ENCODE results near the gene CYLD.

The CYLD gene

GRCh38 chr16:50796829-50797228 lies 54.9 kb downstream of the CYLD start:
- Histone ChIP-seq H3K9me3 (ENCODE audit: control insufficient read depth in 1 of 2, low read length in 2 of 2) (no peaks in the 10 kb centered on the region), H3K27ac (ENCODE audit: low read length) (no peak overlapping the region), H3K4me3 (ENCODE audit: low read depth in 1 of 2, low read length in 2 of 2) (no peak overlapping the region), H3K4me1 (ENCODE audit: control insufficient read depth in 1 of 2, insufficient read depth in 2 of 2, low read length in 2 of 2) (no peaks in the 10 kb centered on the region), H3K27me3 (ENCODE audit: low read depth, low read length) (no peaks in the 10 kb centered on the region), H3K36me3 (ENCODE audit: control insufficient read depth in 1 of 2, insufficient read depth in 2 of 2, low read length in 2 of 2) (peaks cover 41 to 51% of the 10 kb centered on the region in 2 donors)

GRCh38 chr16:50797456-50797855 lies 55.6 kb downstream of the CYLD start:
- no peak overlapping the region for H3K4me3 ChIP-seq (ENCODE audit: low read depth in 1 of 2, low read length in 2 of 2)
- H3K4me1 ChIP-seq (ENCODE audit: control insufficient read depth in 1 of 2, insufficient read depth in 2 of 2, low read length in 2 of 2), result no peaks in the 10 kb centered on the region
- peaks cover 37 to 51% of the 10 kb centered on the region in 2 donors for H3K36me3 ChIP-seq (ENCODE audit: control insufficient read depth in 1 of 2, insufficient read depth in 2 of 2, low read length in 2 of 2)
- no peaks in the 10 kb centered on the region for H3K9me3 ChIP-seq (ENCODE audit: control insufficient read depth in 1 of 2, low read length in 2 of 2)
- no peaks in the 10 kb centered on the region for H3K27me3 ChIP-seq (ENCODE audit: low read depth, low read length)
- H3K27ac ChIP-seq (ENCODE audit: low read length), result no peak overlapping the region

- H3K27ac ChIP-seq (ENCODE audit: low read length), result no peak overlapping the region
- H3K9me3 ChIP-seq (ENCODE audit: control insufficient read depth in 1 of 2, low read length in 2 of 2), result no peaks in the 10 kb centered on the region
- peaks cover 28 to 30% of the 10 kb centered on the region in 2 donors for H3K36me3 ChIP-seq (ENCODE audit: control insufficient read depth in 1 of 2, insufficient read depth in 2 of 2, low read length in 2 of 2)
- H3K4me3 ChIP-seq (ENCODE audit: low read depth in 1 of 2, low read length in 2 of 2), result no peak overlapping the region
- no peaks in the 10 kb centered on the region for H3K4me1 ChIP-seq (ENCODE audit: control insufficient read depth in 1 of 2, insufficient read depth in 2 of 2, low read length in 2 of 2)
- no peaks in the 10 kb centered on the region for H3K27me3 ChIP-seq (ENCODE audit: low read depth, low read length)
Measured at GRCh38 chr16:50800074-50800473, 58.2 kb downstream of the CYLD start.

- Histone ChIP-seq H3K27ac (ENCODE audit: low read length) (no peak overlapping the region), H3K36me3 (ENCODE audit: control insufficient read depth in 1 of 2, insufficient read depth in 2 of 2, low read length in 2 of 2) (peaks cover 19 to 20% of the 10 kb centered on the region in 2 donors), H3K4me3 (ENCODE audit: low read depth in 1 of 2, low read length in 2 of 2) (no peak overlapping the region), H3K9me3 (ENCODE audit: control insufficient read depth in 1 of 2, low read length in 2 of 2) (no peaks in the 10 kb centered on the region), H3K4me1 (ENCODE audit: control insufficient read depth in 1 of 2, insufficient read depth in 2 of 2, low read length in 2 of 2) (peaks cover 0 to 4% of the 10 kb centered on the region in 2 donors), H3K27me3 (ENCODE audit: low read depth, low read length) (no peaks in the 10 kb centered on the region)
Measured at GRCh38 chr16:50801036-50801435, 59.1 kb downstream of the CYLD start.

GRCh38 chr16:50802000-50802399 lies 60.1 kb downstream of the CYLD start:
- Histone ChIP-seq H3K4me1 (ENCODE audit: control insufficient read depth in 1 of 2, insufficient read depth in 2 of 2, low read length in 2 of 2) (peaks cover 0 to 5% of the 10 kb centered on the region in 2 donors), H3K27me3 (ENCODE audit: low read depth, low read length) (no peaks in the 10 kb centered on the region), H3K9me3 (ENCODE audit: control insufficient read depth in 1 of 2, low read length in 2 of 2) (no peaks in the 10 kb centered on the region), H3K27ac (ENCODE audit: low read length) (no peak overlapping the region), H3K4me3 (ENCODE audit: low read depth in 1 of 2, low read length in 2 of 2) (no peak overlapping the region), H3K36me3 (ENCODE audit: control insufficient read depth in 1 of 2, insufficient read depth in 2 of 2, low read length in 2 of 2) (peaks cover 9 to 15% of the 10 kb centered on the region in 2 donors)

GRCh38 chr16:50802961-50803360 lies 61.1 kb downstream of the CYLD start:
- Histone ChIP-seq H3K4me3 (ENCODE audit: low read depth in 1 of 2, low read length in 2 of 2) (no peak overlapping the region), H3K27me3 (ENCODE audit: low read depth, low read length) (no peaks in the 10 kb centered on the region), H3K4me1 (ENCODE audit: control insufficient read depth in 1 of 2, insufficient read depth in 2 of 2, low read length in 2 of 2) (peaks cover 0 to 5% of the 10 kb centered on the region in 2 donors), H3K36me3 (ENCODE audit: control insufficient read depth in 1 of 2, insufficient read depth in 2 of 2, low read length in 2 of 2) (peaks cover 2 to 8% of the 10 kb centered on the region in 2 donors), H3K9me3 (ENCODE audit: control insufficient read depth in 1 of 2, low read length in 2 of 2) (no peaks in the 10 kb centered on the region), H3K27ac (ENCODE audit: low read length) (no peak overlapping the region)

GRCh38 chr16:50804290-50804907 lies 62.5 kb downstream of the CYLD start:
- H3K27ac ChIP-seq (ENCODE audit: low read length), result no peak overlapping the region
- H3K36me3 ChIP-seq (ENCODE audit: control insufficient read depth in 1 of 2, insufficient read depth in 2 of 2, low read length in 2 of 2), result peaks cover 0 to 3% of the 10 kb centered on the region in 2 donors
- no peaks in the 10 kb centered on the region for H3K27me3 ChIP-seq (ENCODE audit: low read depth, low read length)
- peaks cover 0 to 5% of the 10 kb centered on the region in 2 donors for H3K4me1 ChIP-seq (ENCODE audit: control insufficient read depth in 1 of 2, insufficient read depth in 2 of 2, low read length in 2 of 2)
- H3K4me3 ChIP-seq (ENCODE audit: low read depth in 1 of 2, low read length in 2 of 2), result no peak overlapping the region
- H3K9me3 ChIP-seq (ENCODE audit: control insufficient read depth in 1 of 2, low read length in 2 of 2), result no peaks in the 10 kb centered on the region

GRCh38 chr16:50806099-50807062 lies 64.5 kb downstream of the CYLD start:
- Histone ChIP-seq H3K4me1 (ENCODE audit: control insufficient read depth in 1 of 2, insufficient read depth in 2 of 2, low read length in 2 of 2) (peaks cover 0 to 5% of the 10 kb centered on the region in 2 donors), H3K27me3 (ENCODE audit: low read depth, low read length) (no peaks in the 10 kb centered on the region), H3K4me3 (ENCODE audit: low read depth in 1 of 2, low read length in 2 of 2) (peak overlapping the region; percentile 46 to 60), H3K36me3 (ENCODE audit: control insufficient read depth in 1 of 2, insufficient read depth in 2 of 2, low read length in 2 of 2) (no peaks in the 10 kb centered on the region), H3K9me3 (ENCODE audit: control insufficient read depth in 1 of 2, low read length in 2 of 2) (no peaks in the 10 kb centered on the region), H3K27ac (ENCODE audit: low read length) (no peak overlapping the region)

GRCh38 chr16:50808929-50809538 lies 67.1 kb downstream of the CYLD start:
- no peak overlapping the region for H3K27ac ChIP-seq (ENCODE audit: low read length)
- no peak overlapping the region for H3K4me3 ChIP-seq (ENCODE audit: low read depth in 1 of 2, low read length in 2 of 2)
- H3K27me3 ChIP-seq (ENCODE audit: low read depth, low read length), result no peaks in the 10 kb centered on the region
- H3K9me3 ChIP-seq (ENCODE audit: control insufficient read depth in 1 of 2, low read length in 2 of 2), result no peaks in the 10 kb centered on the region
- peaks cover 0 to 5% of the 10 kb centered on the region in 2 donors for H3K4me1 ChIP-seq (ENCODE audit: control insufficient read depth in 1 of 2, insufficient read depth in 2 of 2, low read length in 2 of 2)
- no peaks in the 10 kb centered on the region for H3K36me3 ChIP-seq (ENCODE audit: control insufficient read depth in 1 of 2, insufficient read depth in 2 of 2, low read length in 2 of 2)

GRCh38 chr16:50809561-50809960 lies 67.7 kb downstream of the CYLD start:
- H3K4me3 ChIP-seq (ENCODE audit: low read depth in 1 of 2, low read length in 2 of 2), result no peak overlapping the region
- H3K27me3 ChIP-seq (ENCODE audit: low read depth, low read length), result no peaks in the 10 kb centered on the region
- no peaks in the 10 kb centered on the region for H3K36me3 ChIP-seq (ENCODE audit: control insufficient read depth in 1 of 2, insufficient read depth in 2 of 2, low read length in 2 of 2)
- no peak overlapping the region for H3K27ac ChIP-seq (ENCODE audit: low read length)
- H3K4me1 ChIP-seq (ENCODE audit: control insufficient read depth in 1 of 2, insufficient read depth in 2 of 2, low read length in 2 of 2), result peaks cover 0 to 5% of the 10 kb centered on the region in 2 donors
- no peaks in the 10 kb centered on the region for H3K9me3 ChIP-seq (ENCODE audit: control insufficient read depth in 1 of 2, low read length in 2 of 2)

GRCh38 chr16:50810241-50810965 lies 68.5 kb downstream of the CYLD start:
- peaks cover 0 to 5% of the 10 kb centered on the region in 2 donors for H3K4me1 ChIP-seq (ENCODE audit: control insufficient read depth in 1 of 2, insufficient read depth in 2 of 2, low read length in 2 of 2)
- no peak overlapping the region for H3K27ac ChIP-seq (ENCODE audit: low read length)
- H3K4me3 ChIP-seq (ENCODE audit: low read depth in 1 of 2, low read length in 2 of 2), result no peak overlapping the region
- H3K36me3 ChIP-seq (ENCODE audit: control insufficient read depth in 1 of 2, insufficient read depth in 2 of 2, low read length in 2 of 2), result no peaks in the 10 kb centered on the region
- H3K27me3 ChIP-seq (ENCODE audit: low read depth, low read length), result no peaks in the 10 kb centered on the region
- H3K9me3 ChIP-seq (ENCODE audit: control insufficient read depth in 1 of 2, low read length in 2 of 2), result no peaks in the 10 kb centered on the region
